ENCODE data around the gene C1S. TPM values are rescaled to one million over a fixed set of nuclear protein-coding genes. Genes with fewer than 3 reads are reported as not detected.
A peak's percentile ranks its signal among the peaks of the same experiment; 100 is the strongest.

The C1S gene
- total and polyA plus RNA-seq, 9 of the 15 experiments (the other 6 are each of a cell fraction or from before 2014, with no cell fraction given) = 0.08 to 0.84 (median 0.27) TPM

GRCh38 chr12:7101047-7101693 lies 40.7 kb downstream of the C1S start (continued):
- TF ChIP-seq ZHX1 (conservative IDR thresholded peaks at IDR 0.05; ENCODE audit: low read length) (no peak), U2AF2 (optimal IDR thresholded peaks at IDR 0.05; ENCODE audit: low read depth, low read length) (no peak), KLF13 (tag; IDR thresholded peaks at IDR 0.05; ENCODE audit: borderline replicate concordance, low read depth) (no peak), MIER1 (IDR thresholded peaks at IDR 0.05; ENCODE audit: low read depth) (no peak), EHMT2 (IDR thresholded peaks at IDR 0.05) (no peak), ZBED1 (IDR thresholded peaks at IDR 0.05) (no peak), ZFP1 (CRISPR knock-in tag; IDR thresholded peaks at IDR 0.05) (no peak)

- peaks cover 13% of the 10 kb centered on the region for H3K79me2 ChIP-seq (ENCODE audit: control insufficient read depth, insufficient read depth, low read length)
- H3K9me3 ChIP-seq (replicated peaks; ENCODE audit: control insufficient read depth, insufficient read depth, low read depth, low read length) = peaks cover 3% of the 10 kb centered on the region
- H3K9ac ChIP-seq (ENCODE audit: insufficient read depth in 1 of 2, low read depth in 2 of 2, low read length in 2 of 2) = no peak overlapping the region
- no peak overlapping the region for H3K4me2 ChIP-seq (ENCODE audit: insufficient read depth, low read length)
- H3K27me3 ChIP-seq (ENCODE audit: control insufficient read depth in 2 of 2, insufficient read depth in 2 of 2, low read length in 2 of 2) = no peaks in the 10 kb centered on the region
- whole genome bisulfite sequencing (ENCODE audit: insufficient coverage, low coverage, missing lambda C conversion rate) = 82% methylated on average over 9 of the region's 10 CpGs
- H2AFZ ChIP-seq (ENCODE audit: low read depth, low read length) = no peak overlapping the region
- intact Hi-C loops (cut with micrococcal nuclease) (no loop called here), in situ Hi-C loops (cut with MboI) (no loop called here)
- no TSS peak for BruUV-seq (replicated peaks)
- ChIA-PET CTCF (ENCODE audit: low intra/inter-chr PET ratio) (interaction anchor here (0.6 kb wide), 1 partner anchor 9 kb away, joined by 5 read pairs; no protein-coding TSS in a partner anchor), POLR2A (no interaction called here)
- no peak for ATAC-seq
- peaks cover 39% of the 10 kb centered on the region; the same call in 2 of the 3 replicates for H3K36me3 ChIP-seq (ENCODE audit: control insufficient read depth, insufficient read depth, low read length)
- H4K20me1 ChIP-seq (replicated peaks; ENCODE audit: control insufficient read depth, insufficient read depth, low read length) = no peaks in the 10 kb centered on the region
- H3K4me1 ChIP-seq (replicated peaks in 1 of 2; ENCODE audit: control insufficient read depth in 2 of 2, insufficient read depth in 2 of 2, low read length in 2 of 2) = peaks cover 0 to 6% of the 10 kb centered on the region in 2 experiments; a peak in 2 of 5 replicates
- H3K9me1 ChIP-seq (ENCODE audit: control insufficient read depth, insufficient read depth, low read length) = no peaks in the 10 kb centered on the region
- no peak for FAIRE-seq
- no peak overlapping the region for H3K27ac ChIP-seq (ENCODE audit: extremely low read depth, low read depth, low read length)
- no peak for DNase-seq (ENCODE audit: extremely low read depth in 1 of 4, low spot score in 3 of 4)
- H3K4me3 ChIP-seq = no peak overlapping the region
- TF ChIP-seq ADNP (tag; IDR thresholded peaks at IDR 0.05) (no peak), RBFOX2 (IDR thresholded peaks at IDR 0.05; ENCODE audit: low read depth, low read length) (0 out of 2 replicates have a peak, but pooled peaks have one; percentile 18), SMAD3 (CRISPR knock-in tag; conservative IDR thresholded peaks at IDR 0.05) (no peak), NBN (IDR thresholded peaks at IDR 0.05; ENCODE audit: low read depth) (no peak), CHD1 (IDR thresholded peaks at IDR 0.05; ENCODE audit: low read length) (no peak), HDGF (IDR thresholded peaks at IDR 0.05) (no peak), POLR2G (IDR thresholded peaks at IDR 0.05; ENCODE audit: low read depth, low read length) (0 out of 2 replicates have a peak, but pooled peaks have one; percentile 15), CBX8 (IDR thresholded peaks at IDR 0.05; ENCODE audit: borderline replicate concordance, extremely low read depth, low read depth, low read length, poor library complexity, severe bottlenecking) (no peak), PKNOX1 (IDR thresholded peaks at IDR 0.05) (peak; percentile 57), ARHGAP35 (IDR thresholded peaks at IDR 0.05; ENCODE audit: partially characterized antibody) (no peak), BCOR (IDR thresholded peaks at IDR 0.05) (no peak), RBM39 (optimal IDR thresholded peaks at IDR 0.05; ENCODE audit: low read depth, low read length) (no peak), MTA2 (IDR thresholded peaks at IDR 0.05; ENCODE audit: low read depth) (no peak)
These were observed 41.2 kb downstream of the C1S start for GRCh38 chr12:7101694-7102131.

Measured in K562 (cell line).